Astrocyte (in vitro differentiated cells and primary cell): ENCODE results near the gene GNB1.

ENCODE experiments used
- CTCF ChIP-seq: IDR thresholded peaks from 2 replicates; pipeline ENCODE4 v1.5.1; 2011; ENCODE audit warnings: low read depth, mild to moderate bottlenecking, inconsistent platforms, low read length, moderate library complexity; ENCODE audit not compliant: insufficient read depth
- EZH2 ChIP-seq: IDR thresholded peaks from 2 replicates; pipeline ENCODE4 v1.6.1; 2012; ENCODE audit warnings: mild to moderate bottlenecking, low read length, inconsistent platforms; ENCODE audit not compliant: insufficient read depth

GRCh38 chr1:1873186-1873585, 17.7 kb downstream of the GNB1 start:
- TF ChIP-seq CTCF: no peak
- no peak for TF ChIP-seq EZH2
